HepG2 (cell line): ENCODE results near the gene GRIN2D. TPM values are rescaled to one million over a fixed set of nuclear protein-coding genes. Genes with fewer than 3 reads are reported as not detected.

Source experiments
- EZH2 ChIP-seq: conservative IDR thresholded peaks from 2 replicates; pipeline ENCODE4 v1.6.1; 2012; ENCODE audit warnings: mild to moderate bottlenecking, low read depth, low read length, moderate library complexity
- FOXC1 ChIP-seq: sonication (generic); formaldehyde crosslinking; IDR thresholded peaks from 2 replicates; pipeline ENCODE4 v1.8.0; 2022; ENCODE audit warnings: mild to moderate bottlenecking, missing genetic modification reagents, borderline replicate concordance
- GTF2F1 ChIP-seq: fragments of 150-350 bp; IDR thresholded peaks from 2 replicates; pipeline ENCODE4 v1.6.1; 2014; ENCODE audit warnings: low read length
- HDAC6 ChIP-seq: fragments of 200-600 bp; sonication (generic); IDR thresholded peaks from 2 replicates; pipeline ENCODE4 v1.7.0; 2017; ENCODE audit warnings: mild to moderate bottlenecking, antibody characterized with exemption, low read length, low read depth
- NFE2 ChIP-seq: sonication (generic); formaldehyde crosslinking; IDR thresholded peaks from 2 replicates; pipeline ENCODE4 v1.4.0; 2020; ENCODE audit warnings: missing genetic modification reagents
- SRSF1 ChIP-seq: fragments of 200-400 bp; formaldehyde crosslinking; optimal IDR thresholded peaks from 2 replicates; pipeline ENCODE3; 2017; ENCODE audit warnings: mild to moderate bottlenecking, low read depth, low read length, moderate library complexity
- TCF7 ChIP-seq: sonication (generic); IDR thresholded peaks from 2 replicates; pipeline ENCODE4 v1.6.1; 2016; ENCODE audit warnings: antibody characterized with exemption, low read depth
- YY1 ChIP-seq: IDR thresholded peaks from 2 replicates; pipeline ENCODE4 v1.6.1; 2011; ENCODE audit warnings: low read length, low read depth, moderate library complexity, mild to moderate bottlenecking; ENCODE audit not compliant: insufficient read depth, insufficient replicate concordance
- ZBTB38 ChIP-seq: sonication (generic); formaldehyde crosslinking; IDR thresholded peaks from 2 replicates; pipeline ENCODE4 v1.5.1; 2020; ENCODE audit warnings: mild to moderate bottlenecking, missing genetic modification reagents
- ZFP90 ChIP-seq: sonication (generic); formaldehyde crosslinking; IDR thresholded peaks from 2 replicates; pipeline ENCODE4 v1.8.0; 2022; ENCODE audit warnings: missing genetic modification reagents, mild to moderate bottlenecking, inconsistent platforms, borderline replicate concordance
- ZFX ChIP-seq: sonication (generic); formaldehyde crosslinking; IDR thresholded peaks from 2 replicates; pipeline ENCODE4 v1.4.0; 2020; ENCODE audit warnings: mild to moderate bottlenecking, low read depth, missing genetic modification reagents, moderate library complexity
- ZIK1 ChIP-seq: sonication (generic); formaldehyde crosslinking; IDR thresholded peaks from 2 replicates; pipeline ENCODE4 v1.5.0; 2020; ENCODE audit warnings: mild to moderate bottlenecking, low read depth, missing genetic modification reagents, borderline replicate concordance
- ZNF121 ChIP-seq: sonication (generic); formaldehyde crosslinking; IDR thresholded peaks from 2 replicates; pipeline ENCODE4 v1.5.0; 2020; ENCODE audit warnings: mild to moderate bottlenecking, missing genetic modification reagents
- ZNF138 ChIP-seq: sonication (generic); formaldehyde crosslinking; IDR thresholded peaks from 2 replicates; pipeline ENCODE4 v1.5.0; 2020; ENCODE audit warnings: mild to moderate bottlenecking, low read depth, missing genetic modification reagents
- ZNF615 ChIP-seq: sonication (generic); formaldehyde crosslinking; IDR thresholded peaks from 2 replicates; pipeline ENCODE4 v1.5.0; 2020; ENCODE audit warnings: mild to moderate bottlenecking, missing genetic modification reagents, borderline replicate concordance
- ZNF652 ChIP-seq: IDR thresholded peaks from 2 replicates; pipeline ENCODE4 v1.6.1; 2016; ENCODE audit warnings: low read depth, borderline replicate concordance
- ZNF724P ChIP-seq: sonication (generic); formaldehyde crosslinking; IDR thresholded peaks from 2 replicates; pipeline ENCODE4 v1.8.0; 2022; ENCODE audit warnings: missing genetic modification reagents, borderline replicate concordance
- ZNF782 ChIP-seq: sonication (generic); formaldehyde crosslinking; IDR thresholded peaks from 2 replicates; pipeline ENCODE4 v1.4.0; 2020; ENCODE audit warnings: missing genetic modification reagents, mild to moderate bottlenecking, borderline replicate concordance
- ZSCAN31 ChIP-seq: sonication (generic); formaldehyde crosslinking; IDR thresholded peaks from 2 replicates; pipeline ENCODE4 v1.5.0; 2020; ENCODE audit warnings: low read depth, mild to moderate bottlenecking, missing genetic modification reagents
- polyA plus RNA-seq, 8 experiments: library from polyadenylated mRNA; depleted of rRNA in 3 of 8; stranded (reverse) in 7 of 8; unstranded in 1 of 8; fragments of >200 nt; fragmentation: Illumina TruSeq in 4 of 8; extraction: Trizol in 4 of 8; gene quantifications; 2 replicates each; pipeline versions ENCODE4 v1.2.1 to v1.2.3, GENCODE V29; 2011 to 2016; ENCODE audit warnings: low read depth in 4 of 8, missing spikeins in 1 of 8, mixed read lengths in 1 of 8; ENCODE audit not compliant: insufficient read depth in 1 of 8
- total RNA-seq, 5 experiments: library from RNA; depleted of rRNA; stranded (reverse); fragments of >200 nt; fragmentation: Illumina TruSeq; extraction: Trizol; gene quantifications; 2 replicates each; pipeline ENCODE4 v1.2.3, GENCODE V29; 2016; ENCODE audit warnings: low read depth in 1 of 5
- TF ChIP-seq, protein P1 (sequence below): sonication (generic); formaldehyde crosslinking; IDR thresholded peaks from 2 replicates; pipeline ENCODE4 v1.9.0; 2021; ENCODE audit warnings: missing genetic modification reagents, mild to moderate bottlenecking, borderline replicate concordance
- TF ChIP-seq, protein P2 (sequence below): sonication (generic); formaldehyde crosslinking; IDR thresholded peaks from 2 replicates; pipeline ENCODE4 v1.4.0; 2020; ENCODE audit warnings: mild to moderate bottlenecking, low read depth, missing genetic modification reagents
- TF ChIP-seq, protein P3 (sequence below): sonication (generic); formaldehyde crosslinking; IDR thresholded peaks from 2 replicates; pipeline ENCODE4 v1.9.0; 2021; ENCODE audit warnings: missing genetic modification reagents, borderline replicate concordance
- TF ChIP-seq, protein P4 (sequence below): sonication (generic); formaldehyde crosslinking; IDR thresholded peaks from 2 replicates; pipeline ENCODE4 v1.4.0; 2020; ENCODE audit warnings: mild to moderate bottlenecking, missing genetic modification reagents

The GRIN2D gene
- total and polyA plus RNA-seq, 2 of the 13 experiments (the other 11 are each of a cell fraction or from before 2014, with no cell fraction given) = 0.02 to 0.13 TPM

DNA sequence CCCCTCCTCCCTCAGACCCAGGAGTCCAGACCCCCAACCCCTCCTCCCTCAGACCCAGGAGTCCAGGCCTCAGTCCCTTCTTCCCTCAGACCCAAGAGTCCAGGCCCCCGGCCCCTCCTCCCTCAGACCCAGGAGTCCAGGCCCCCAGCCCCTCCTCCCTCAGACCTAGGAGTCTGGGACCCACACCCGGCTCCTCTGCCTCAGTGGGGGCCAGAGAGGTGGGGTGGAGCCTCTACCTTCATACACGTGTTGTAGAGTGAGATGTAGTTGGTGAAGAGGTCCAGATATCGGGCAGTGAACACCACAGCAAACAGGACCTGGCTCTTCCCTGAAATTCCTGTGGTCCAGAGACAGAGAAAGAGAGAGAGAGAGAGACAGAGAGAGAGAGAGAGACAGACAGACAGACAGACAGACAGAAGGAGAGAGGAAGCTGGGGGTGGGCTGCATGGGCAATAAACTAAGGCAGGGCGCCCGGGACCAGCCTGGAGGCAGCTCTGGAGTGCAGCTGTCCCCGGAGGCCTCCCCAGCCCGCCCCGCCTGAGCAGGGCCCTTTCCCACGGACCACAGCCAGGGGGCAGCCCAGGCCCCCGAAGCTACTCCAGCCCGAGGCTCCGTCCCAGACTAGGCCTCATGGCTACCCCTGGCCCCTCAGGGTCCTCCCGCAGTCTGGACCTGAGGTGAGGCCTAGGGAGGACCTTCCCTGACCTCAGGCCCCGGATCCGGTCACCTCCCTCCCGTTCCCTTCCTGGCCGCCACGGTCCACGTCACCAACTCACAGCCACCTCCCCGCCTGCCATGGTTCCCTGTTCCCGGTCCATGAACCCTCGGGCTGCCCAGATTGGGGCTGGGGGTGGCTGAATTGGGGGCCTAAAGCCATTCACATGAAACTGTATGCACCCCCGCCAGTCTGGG lies 3.0 kb upstream of the GRIN2D start (continued):
- TF ChIP-seq, protein P1, sequence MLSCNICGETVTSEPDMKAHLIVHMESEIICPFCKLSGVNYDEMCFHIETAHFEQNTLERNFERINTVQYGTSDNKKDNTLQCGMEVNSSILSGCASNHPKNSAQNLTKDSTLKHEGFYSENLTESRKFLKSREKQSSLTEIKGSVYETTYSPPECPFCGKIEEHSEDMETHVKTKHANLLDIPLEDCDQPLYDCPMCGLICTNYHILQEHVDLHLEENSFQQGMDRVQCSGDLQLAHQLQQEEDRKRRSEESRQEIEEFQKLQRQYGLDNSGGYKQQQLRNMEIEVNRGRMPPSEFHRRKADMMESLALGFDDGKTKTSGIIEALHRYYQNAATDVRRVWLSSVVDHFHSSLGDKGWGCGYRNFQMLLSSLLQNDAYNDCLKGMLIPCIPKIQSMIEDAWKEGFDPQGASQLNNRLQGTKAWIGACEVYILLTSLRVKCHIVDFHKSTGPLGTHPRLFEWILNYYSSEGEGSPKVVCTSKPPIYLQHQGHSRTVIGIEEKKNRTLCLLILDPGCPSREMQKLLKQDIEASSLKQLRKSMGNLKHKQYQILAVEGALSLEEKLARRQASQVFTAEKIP (CRISPR knock-in tag) = no peak
- no peak for TF ChIP-seq YY1
- peak; percentile 65 for TF ChIP-seq ZBTB38 (CRISPR knock-in tag)
- TF ChIP-seq, protein P2, sequence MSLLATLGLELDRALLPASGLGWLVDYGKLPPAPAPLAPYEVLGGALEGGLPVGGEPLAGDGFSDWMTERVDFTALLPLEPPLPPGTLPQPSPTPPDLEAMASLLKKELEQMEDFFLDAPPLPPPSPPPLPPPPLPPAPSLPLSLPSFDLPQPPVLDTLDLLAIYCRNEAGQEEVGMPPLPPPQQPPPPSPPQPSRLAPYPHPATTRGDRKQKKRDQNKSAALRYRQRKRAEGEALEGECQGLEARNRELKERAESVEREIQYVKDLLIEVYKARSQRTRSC = no peak
- TF ChIP-seq ZNF138 (CRISPR knock-in tag) = no peak
- no peak for TF ChIP-seq HDAC6
- no peak for TF ChIP-seq ZNF724P (CRISPR knock-in tag)
- peak; percentile 66 for TF ChIP-seq SRSF1
- no peak for TF ChIP-seq GTF2F1
- TF ChIP-seq ZSCAN31 (CRISPR knock-in tag) = no peak
- TF ChIP-seq, protein P3, sequence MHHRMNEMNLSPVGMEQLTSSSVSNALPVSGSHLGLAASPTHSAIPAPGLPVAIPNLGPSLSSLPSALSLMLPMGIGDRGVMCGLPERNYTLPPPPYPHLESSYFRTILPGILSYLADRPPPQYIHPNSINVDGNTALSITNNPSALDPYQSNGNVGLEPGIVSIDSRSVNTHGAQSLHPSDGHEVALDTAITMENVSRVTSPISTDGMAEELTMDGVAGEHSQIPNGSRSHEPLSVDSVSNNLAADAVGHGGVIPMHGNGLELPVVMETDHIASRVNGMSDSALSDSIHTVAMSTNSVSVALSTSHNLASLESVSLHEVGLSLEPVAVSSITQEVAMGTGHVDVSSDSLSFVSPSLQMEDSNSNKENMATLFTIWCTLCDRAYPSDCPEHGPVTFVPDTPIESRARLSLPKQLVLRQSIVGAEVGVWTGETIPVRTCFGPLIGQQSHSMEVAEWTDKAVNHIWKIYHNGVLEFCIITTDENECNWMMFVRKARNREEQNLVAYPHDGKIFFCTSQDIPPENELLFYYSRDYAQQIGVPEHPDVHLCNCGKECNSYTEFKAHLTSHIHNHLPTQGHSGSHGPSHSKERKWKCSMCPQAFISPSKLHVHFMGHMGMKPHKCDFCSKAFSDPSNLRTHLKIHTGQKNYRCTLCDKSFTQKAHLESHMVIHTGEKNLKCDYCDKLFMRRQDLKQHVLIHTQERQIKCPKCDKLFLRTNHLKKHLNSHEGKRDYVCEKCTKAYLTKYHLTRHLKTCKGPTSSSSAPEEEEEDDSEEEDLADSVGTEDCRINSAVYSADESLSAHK (CRISPR knock-in tag) = no peak
- TF ChIP-seq ZNF121 (CRISPR knock-in tag) = no peak; the same call in 1 of the 2 replicates
- no peak for TF ChIP-seq EZH2
- peak; percentile 84; the same call in 1 of the 2 replicates for TF ChIP-seq ZNF782
- no peak for TF ChIP-seq ZNF652 (CRISPR knock-in tag)
- peak; percentile 100 for TF ChIP-seq ZFX (CRISPR knock-in tag)
- peak; percentile 83 for TF ChIP-seq ZFP90
- no peak for TF ChIP-seq ZIK1 (CRISPR knock-in tag)
- TF ChIP-seq NFE2 (CRISPR knock-in tag) = no peak
- TF ChIP-seq FOXC1 (CRISPR knock-in tag) = peak; percentile 31; the same call in 1 of the 2 replicates
- TF ChIP-seq, protein P4, sequence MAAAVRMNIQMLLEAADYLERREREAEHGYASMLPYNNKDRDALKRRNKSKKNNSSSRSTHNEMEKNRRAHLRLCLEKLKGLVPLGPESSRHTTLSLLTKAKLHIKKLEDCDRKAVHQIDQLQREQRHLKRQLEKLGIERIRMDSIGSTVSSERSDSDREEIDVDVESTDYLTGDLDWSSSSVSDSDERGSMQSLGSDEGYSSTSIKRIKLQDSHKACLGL = no peak
- TF ChIP-seq ZNF615 (CRISPR knock-in tag) = no peak
- TF ChIP-seq TCF7 = no peak
